SK-N-SH (cell line): ENCODE measurements around the gene CRABP1. TPM values are rescaled to one million over a fixed set of nuclear protein-coding genes. Genes with fewer than 3 reads are reported as not detected.

Experiments used
- CTCF ChIA-PET: fragments of 300-600, 350-600 bp; formaldehyde crosslinking; extraction: SDS; loops from one replicate; lab custom pipeline; 2021; lab: Yijun Ruan, JAX
- POLR2A ChIA-PET: fragments of 350-600 bp; sonication (Branson Sonifier 250); formaldehyde crosslinking; extraction: SDS; loops from one replicate; lab custom pipeline; 2020; ENCODE audit warnings: antibody characterized with exemption, inconsistent platforms; lab: Yijun Ruan, JAX
- DNase-seq: peaks from one replicate; pipeline ENCODE4 v3.0.0; 2012
- H2AFZ ChIP-seq: fragments of 200-600 bp; sonication (generic); 2 replicates; pipeline ENCODE4 v1.8.1; 2016; ENCODE audit warnings: antibody characterized with exemption, mild to moderate bottlenecking, low read depth
- H3F3A ChIP-seq: fragments of 200-600 bp; sonication (generic); replicated peaks from 2 replicates; pipeline ENCODE3; 2016; ENCODE audit warnings: antibody characterized with exemption, mild to moderate bottlenecking; ENCODE audit not compliant: insufficient read depth
- H3K27ac ChIP-seq, 2 experiments: fragments of 200-500 bp in 1 of 2; fragments of 200-600 bp in 1 of 2; sonication (Bioruptor generic) in 1 of 2; sonication (generic), shearing (Covaris generic) in 1 of 2; 2 replicates each; pipeline versions ENCODE4 v1.5.1 to v1.6.1; 2014 to 2016; ENCODE audit warnings: low read depth in 2 of 2, inconsistent platforms in 1 of 2, low read length in 1 of 2, mild to moderate bottlenecking in 1 of 2, mixed read lengths in 1 of 2
- H3K27me3 ChIP-seq: fragments of 200-600 bp; sonication (generic), shearing (Covaris generic); 2 replicates; pipeline ENCODE4 v1.6.1; 2016; ENCODE audit warnings: mixed run types; ENCODE audit not compliant: insufficient read depth
- H3K36me3 ChIP-seq, 2 experiments: fragments of 200-500 bp in 1 of 2; fragments of 200-600 bp in 1 of 2; sonication (Bioruptor generic) in 1 of 2; sonication (generic) in 1 of 2; replicated peaks in 1 of 2; 2 replicates each; pipeline versions ENCODE3 to v1.5.1; 2014 to 2016; ENCODE audit warnings: low read length in 1 of 2, mild to moderate bottlenecking in 1 of 2; ENCODE audit not compliant: insufficient read depth in 2 of 2, control insufficient read depth in 1 of 2
- H3K4me1 ChIP-seq, 2 experiments: fragments of 200-500 bp in 1 of 2; fragments of 200-600 bp in 1 of 2; sonication (Bioruptor generic) in 1 of 2; sonication (generic), shearing (Covaris generic) in 1 of 2; 2 replicates each; pipeline versions ENCODE4 v1.5.1 to v1.6.1; 2014 to 2016; ENCODE audit warnings: low read depth in 1 of 2, low read length in 1 of 2, mixed run types in 1 of 2; ENCODE audit not compliant: insufficient read depth in 2 of 2, control insufficient read depth in 1 of 2
- H3K4me2 ChIP-seq: fragments of 200-600 bp; sonication (generic), shearing (Covaris generic); 2 replicates; pipeline ENCODE4 v1.6.1; 2017; ENCODE audit warnings: mixed run types
- H3K4me3 ChIP-seq, 2 experiments: fragments of 200-500 bp in 1 of 2; fragments of 200-600 bp in 1 of 2; sonication (Bioruptor generic) in 1 of 2; sonication (generic), shearing (Covaris generic) in 1 of 2; 2 replicates each; pipeline versions ENCODE4 v1.5.1 to v1.8.1; 2014 to 2016; ENCODE audit warnings: low read depth in 2 of 2, inconsistent platforms in 1 of 2, low read length in 1 of 2, mild to moderate bottlenecking in 1 of 2, mixed read lengths in 1 of 2, moderate library complexity in 1 of 2
- H3K79me2 ChIP-seq: fragments of 200-600 bp; sonication (generic); 2 replicates; pipeline ENCODE4 v1.8.1; 2017; ENCODE audit warnings: mild to moderate bottlenecking; ENCODE audit not compliant: insufficient read depth
- H3K9ac ChIP-seq: fragments of 200-600 bp; sonication (generic); 2 replicates; pipeline ENCODE4 v1.6.1; 2017; ENCODE audit warnings: mixed run types
- H3K9me2 ChIP-seq: fragments of 200-600 bp; sonication (generic); 2 replicates; pipeline ENCODE4 v1.6.1; 2017; ENCODE audit warnings: mixed run types
- H3K9me3 ChIP-seq: fragments of 200-600 bp; sonication (generic); 2 replicates; pipeline ENCODE4 v1.6.1; 2017; ENCODE audit warnings: mixed run types, mild to moderate bottlenecking, moderate library complexity
- H4K20me1 ChIP-seq: fragments of 200-600 bp; sonication (generic); 2 replicates; pipeline ENCODE4 v1.6.1; 2017; ENCODE audit warnings: mild to moderate bottlenecking, mixed run types; ENCODE audit not compliant: insufficient read depth
- ELF1 ChIP-seq: IDR thresholded peaks from 2 replicates; pipeline ENCODE4 v1.4.0; 2012
- EP300 ChIP-seq, 2 experiments: IDR thresholded peaks; 2 replicates each; pipeline versions ENCODE4 v1.4.0 to v1.6.1; 2012; ENCODE audit warnings: borderline replicate concordance in 1 of 2, low read depth in 1 of 2, low read length in 1 of 2
- FOXM1 ChIP-seq: IDR thresholded peaks from 2 replicates; pipeline ENCODE4 v1.4.0; 2012; ENCODE audit warnings: low read depth, mild to moderate bottlenecking
- GATA2 ChIP-seq: sonication (generic); formaldehyde crosslinking; IDR thresholded peaks from 2 replicates; pipeline ENCODE4 v1.5.0; 2020; ENCODE audit warnings: mild to moderate bottlenecking, missing genetic modification reagents
- RCOR1 ChIP-seq: fragments of 150-350 bp; IDR thresholded peaks from 2 replicates; pipeline ENCODE4 v1.6.1; 2017; ENCODE audit warnings: antibody characterized with exemption, low read length
- RFX5 ChIP-seq: IDR thresholded peaks from 2 replicates; pipeline ENCODE4 v1.6.1; 2012; ENCODE audit warnings: mild to moderate bottlenecking, improper control_type of control experiment, low read length
- TCF12 ChIP-seq: IDR thresholded peaks from 2 replicates; pipeline ENCODE4 v1.4.0; 2012
- YY1 ChIP-seq: IDR thresholded peaks from 2 replicates; pipeline ENCODE4 v1.4.0; 2012; ENCODE audit warnings: low read depth, mild to moderate bottlenecking
- WGBS: methylation state at CpG from one replicate; pipeline ENCODE4 v1.1.6; 2017; ENCODE audit warnings: low lambda C conversion rate; 5-methylcytosine and 5-hydroxymethylcytosine counted together
- polyA plus RNA-seq, 3 experiments: library from polyadenylated mRNA; depleted of rRNA; stranded (reverse); fragments of >200 nt; gene quantifications; 2 replicates each; pipeline ENCODE4 v1.2.3, GENCODE V29; 2012
- TF ChIP-seq, protein P1 (sequence below): IDR thresholded peaks from 2 replicates; pipeline ENCODE4 v1.6.1; 2012; ENCODE audit warnings: mild to moderate bottlenecking, low read depth, low read length, moderate library complexity
- TF ChIP-seq, protein P2 (sequence below): fragments of 200-600 bp; sonication (generic); IDR thresholded peaks from 2 replicates; pipeline ENCODE4 v1.6.1; 2017; ENCODE audit warnings: antibody characterized with exemption, mild to moderate bottlenecking, moderate library complexity

The CRABP1 gene
- polyA plus RNA-seq, 1 of the 3 experiments (the other 2 are of a cell fraction): 1.0 TPM

- TF ChIP-seq, protein P1, sequence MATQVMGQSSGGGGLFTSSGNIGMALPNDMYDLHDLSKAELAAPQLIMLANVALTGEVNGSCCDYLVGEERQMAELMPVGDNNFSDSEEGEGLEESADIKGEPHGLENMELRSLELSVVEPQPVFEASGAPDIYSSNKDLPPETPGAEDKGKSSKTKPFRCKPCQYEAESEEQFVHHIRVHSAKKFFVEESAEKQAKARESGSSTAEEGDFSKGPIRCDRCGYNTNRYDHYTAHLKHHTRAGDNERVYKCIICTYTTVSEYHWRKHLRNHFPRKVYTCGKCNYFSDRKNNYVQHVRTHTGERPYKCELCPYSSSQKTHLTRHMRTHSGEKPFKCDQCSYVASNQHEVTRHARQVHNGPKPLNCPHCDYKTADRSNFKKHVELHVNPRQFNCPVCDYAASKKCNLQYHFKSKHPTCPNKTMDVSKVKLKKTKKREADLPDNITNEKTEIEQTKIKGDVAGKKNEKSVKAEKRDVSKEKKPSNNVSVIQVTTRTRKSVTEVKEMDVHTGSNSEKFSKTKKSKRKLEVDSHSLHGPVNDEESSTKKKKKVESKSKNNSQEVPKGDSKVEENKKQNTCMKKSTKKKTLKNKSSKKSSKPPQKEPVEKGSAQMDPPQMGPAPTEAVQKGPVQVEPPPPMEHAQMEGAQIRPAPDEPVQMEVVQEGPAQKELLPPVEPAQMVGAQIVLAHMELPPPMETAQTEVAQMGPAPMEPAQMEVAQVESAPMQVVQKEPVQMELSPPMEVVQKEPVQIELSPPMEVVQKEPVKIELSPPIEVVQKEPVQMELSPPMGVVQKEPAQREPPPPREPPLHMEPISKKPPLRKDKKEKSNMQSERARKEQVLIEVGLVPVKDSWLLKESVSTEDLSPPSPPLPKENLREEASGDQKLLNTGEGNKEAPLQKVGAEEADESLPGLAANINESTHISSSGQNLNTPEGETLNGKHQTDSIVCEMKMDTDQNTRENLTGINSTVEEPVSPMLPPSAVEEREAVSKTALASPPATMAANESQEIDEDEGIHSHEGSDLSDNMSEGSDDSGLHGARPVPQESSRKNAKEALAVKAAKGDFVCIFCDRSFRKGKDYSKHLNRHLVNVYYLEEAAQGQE: no peak
- no peak for TF ChIP-seq GATA2
Measured at GRCh38 chr15:78315686-78316282, 24.4 kb upstream of the CRABP1 start (continued).

GRCh38 chr15:78316283-78317083 lies 23.7 kb upstream of the CRABP1 start:
- H2AFZ ChIP-seq: no peak overlapping the region
- peak overlapping the region in 1 of 2 experiments; percentile 63; a peak in 2 of 4 replicates for H3K27ac ChIP-seq
- peak; percentile 52 for DNase-seq
- H3K9me2 ChIP-seq: no peaks in the 10 kb centered on the region
- no peaks in the 10 kb centered on the region for H4K20me1 ChIP-seq
- WGBS: 91% methylated on average over 17 of the region's 17 CpGs
- H3K4me2 ChIP-seq: no peak overlapping the region
- no peak overlapping the region for H3K9ac ChIP-seq
- ChIA-PET CTCF (interaction anchor here (0.6 to 31.8 kb wide), 9 partner anchors 8 to 561 kb away, joined by 3 to 772 read pairs (median 3); no protein-coding TSS in a partner anchor), POLR2A (interaction anchor here (1.2 to 1.6 kb wide), 2 partner anchors 80 to 121 kb away, joined by 3 read pairs; no protein-coding TSS in a partner anchor)
- no peaks in the 10 kb centered on the region for H3K36me3 ChIP-seq
- H3K79me2 ChIP-seq: no peaks in the 10 kb centered on the region
- H3K4me3 ChIP-seq: no peak overlapping the region
- H3K9me3 ChIP-seq: no peaks in the 10 kb centered on the region
- TF ChIP-seq, protein P2, sequence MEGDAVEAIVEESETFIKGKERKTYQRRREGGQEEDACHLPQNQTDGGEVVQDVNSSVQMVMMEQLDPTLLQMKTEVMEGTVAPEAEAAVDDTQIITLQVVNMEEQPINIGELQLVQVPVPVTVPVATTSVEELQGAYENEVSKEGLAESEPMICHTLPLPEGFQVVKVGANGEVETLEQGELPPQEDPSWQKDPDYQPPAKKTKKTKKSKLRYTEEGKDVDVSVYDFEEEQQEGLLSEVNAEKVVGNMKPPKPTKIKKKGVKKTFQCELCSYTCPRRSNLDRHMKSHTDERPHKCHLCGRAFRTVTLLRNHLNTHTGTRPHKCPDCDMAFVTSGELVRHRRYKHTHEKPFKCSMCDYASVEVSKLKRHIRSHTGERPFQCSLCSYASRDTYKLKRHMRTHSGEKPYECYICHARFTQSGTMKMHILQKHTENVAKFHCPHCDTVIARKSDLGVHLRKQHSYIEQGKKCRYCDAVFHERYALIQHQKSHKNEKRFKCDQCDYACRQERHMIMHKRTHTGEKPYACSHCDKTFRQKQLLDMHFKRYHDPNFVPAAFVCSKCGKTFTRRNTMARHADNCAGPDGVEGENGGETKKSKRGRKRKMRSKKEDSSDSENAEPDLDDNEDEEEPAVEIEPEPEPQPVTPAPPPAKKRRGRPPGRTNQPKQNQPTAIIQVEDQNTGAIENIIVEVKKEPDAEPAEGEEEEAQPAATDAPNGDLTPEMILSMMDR: no peak
- TF ChIP-seq TCF12: no peak
- TF ChIP-seq YY1: no peak
- no peak for TF ChIP-seq FOXM1
- peak in 1 of 2 experiments; percentile 10; a peak in 1 of 4 replicates for TF ChIP-seq EP300 (IDR thresholded peaks at IDR 0.05; ENCODE audit: borderline replicate concordance in 1 of 2, low read depth in 1 of 2, low read length in 1 of 2)
- TF ChIP-seq RFX5: no peak
- TF ChIP-seq ELF1: no peak
- no peak for TF ChIP-seq RCOR1
- H3K27me3 ChIP-seq: no peaks in the 10 kb centered on the region
- no peaks in the 10 kb centered on the region for H3F3A ChIP-seq
- H3K4me1 ChIP-seq: peaks cover 0 to 16% of the 10 kb centered on the region in 2 experiments; a peak in 2 of 4 replicates
